PC-9 (cell line): ENCODE measurements around the gene CLCN3.

ENCODE experiments used
- CTCF ChIP-seq: fragments of 200-600 bp; sonication (generic); conservative IDR thresholded peaks from 2 replicates; pipeline ENCODE4 v1.6.1; 2017; ENCODE audit warnings: mixed run types, antibody characterized with exemption, mild to moderate bottlenecking, moderate library complexity
- EZH2 ChIP-seq: fragments of 200-600 bp; sonication (generic); IDR thresholded peaks from 2 replicates; pipeline ENCODE4 v1.8.0; 2017; ENCODE audit warnings: antibody characterized with exemption, low read depth

- TF ChIP-seq CTCF = no peak
- TF ChIP-seq EZH2 = no peak
These were observed 78.0 kb downstream of the CLCN3 start for GRCh38 chr4:169698331-169698730.
